H9 (cell line): ENCODE results near the gene PEX26. TPM values are rescaled to one million over a fixed set of nuclear protein-coding genes. Genes with fewer than 3 reads are reported as not detected.
A peak's percentile ranks its signal among the peaks of the same experiment; 100 is the strongest.
"Not testable (repeated sequence)": the region's sequence is repeated elsewhere in the genome, so short reads cannot be mapped to it uniquely, and the experiment has no call there.

Experiments used
- DNase-seq: peaks from one replicate; pipeline ENCODE4 v3.0.0-alpha.2; 2017
- H2AFZ ChIP-seq: one replicate; pipeline ENCODE4 v1.6.1; 2013; ENCODE audit warnings: mild to moderate bottlenecking, low read length, control low read depth, moderate library complexity
- H2AK5ac ChIP-seq: 2 replicates; pipeline ENCODE4 v1.6.1; 2013; ENCODE audit warnings: low read length, control low read depth, mixed read lengths; ENCODE audit not compliant: insufficient read length
- H2BK120ac ChIP-seq: one replicate; pipeline ENCODE4 v1.6.1; 2013; ENCODE audit warnings: low read depth, mild to moderate bottlenecking, low read length, control low read depth, inconsistent platforms; ENCODE audit not compliant: poor library complexity, severe bottlenecking
- H2BK12ac ChIP-seq: 2 replicates; pipeline ENCODE4 v1.6.1; 2013; ENCODE audit warnings: low read length, control low read depth, mixed read lengths, low read depth; ENCODE audit not compliant: insufficient read length
- H2BK15ac ChIP-seq: 2 replicates; pipeline ENCODE4 v1.6.1; 2013; ENCODE audit warnings: low read depth, low read length, control low read depth
- H2BK20ac ChIP-seq: one replicate; pipeline ENCODE4 v1.6.1; 2013; ENCODE audit warnings: low read depth, mild to moderate bottlenecking, low read length, control low read depth, inconsistent platforms; ENCODE audit not compliant: poor library complexity, severe bottlenecking
- H2BK5ac ChIP-seq: 2 replicates; pipeline ENCODE4 v1.6.1; 2013; ENCODE audit warnings: low read length, control low read depth, mixed read lengths; ENCODE audit not compliant: insufficient read length
- H3K14ac ChIP-seq: 2 replicates; pipeline ENCODE4 v1.6.1; 2013; ENCODE audit warnings: low read length, control low read depth; ENCODE audit not compliant: insufficient read depth
- H3K18ac ChIP-seq: 2 replicates; pipeline ENCODE4 v1.6.1; 2013; ENCODE audit warnings: low read depth, mild to moderate bottlenecking, mixed read lengths, low read length, control low read depth; ENCODE audit not compliant: insufficient read length
- H3K23ac ChIP-seq: 2 replicates; pipeline ENCODE4 v1.6.1; 2013; ENCODE audit warnings: low read length, control low read depth, mixed read lengths, low read depth; ENCODE audit not compliant: insufficient read length
- H3K23me2 ChIP-seq: 2 replicates; pipeline ENCODE4 v1.6.1; 2013; ENCODE audit warnings: low read depth, mild to moderate bottlenecking, mixed read lengths, low read length, control low read depth; ENCODE audit not compliant: insufficient read length, poor library complexity, severe bottlenecking
- H3K27ac ChIP-seq: 2 replicates; pipeline ENCODE4 v1.5.1; 2013; ENCODE audit warnings: low read length, control low read depth, mixed read lengths, low read depth; ENCODE audit not compliant: insufficient read length
- H3K27me3 ChIP-seq: 2 replicates; pipeline ENCODE4 v1.6.1; 2013; ENCODE audit warnings: low read length, control low read depth, inconsistent platforms; ENCODE audit not compliant: insufficient read depth
- H3K4ac ChIP-seq: 2 replicates; pipeline ENCODE4 v1.6.1; 2013; ENCODE audit warnings: low read depth, mild to moderate bottlenecking, control low read depth, inconsistent platforms, low read length, moderate library complexity
- H3K4me1 ChIP-seq: 2 replicates; pipeline ENCODE4 v1.6.1; 2013; ENCODE audit warnings: low read length, control low read depth, inconsistent platforms; ENCODE audit not compliant: insufficient read depth
- H3K4me2 ChIP-seq: 2 replicates; pipeline ENCODE4 v1.6.1; 2013; ENCODE audit warnings: low read length, control low read depth, mixed read lengths; ENCODE audit not compliant: insufficient read length, insufficient read depth
- H3K56ac ChIP-seq: 2 replicates; pipeline ENCODE4 v1.6.1; 2013; ENCODE audit warnings: low read depth, mild to moderate bottlenecking, mixed read lengths, low read length, control low read depth; ENCODE audit not compliant: insufficient read length
- H3K79me1 ChIP-seq: 2 replicates; pipeline ENCODE4 v1.6.1; 2013; ENCODE audit warnings: low read depth, mild to moderate bottlenecking, moderate library complexity, low read length, control low read depth, inconsistent platforms; ENCODE audit not compliant: insufficient read depth, poor library complexity, severe bottlenecking
- H3K79me2 ChIP-seq: 2 replicates; pipeline ENCODE4 v1.6.1; 2013; ENCODE audit warnings: low read length, control low read depth, inconsistent platforms; ENCODE audit not compliant: insufficient read depth
- H3K9ac ChIP-seq: 2 replicates; pipeline ENCODE4 v1.6.1; 2013; ENCODE audit warnings: low read length, control low read depth, mixed read lengths; ENCODE audit not compliant: insufficient read length; ENCODE audit errors: extremely low read depth
- H3K9me3 ChIP-seq: one replicate; pipeline ENCODE4 v1.6.1; 2013; ENCODE audit warnings: low read depth, low read length, inconsistent platforms; ENCODE audit not compliant: control insufficient read depth
- H3T11ph ChIP-seq: one replicate; pipeline ENCODE4 v1.6.1; 2013; ENCODE audit warnings: mild to moderate bottlenecking, low read length, control low read depth, inconsistent platforms
- H4K20me1 ChIP-seq: one replicate; pipeline ENCODE4 v1.6.1; 2013; ENCODE audit not compliant: control insufficient read depth, insufficient read length, insufficient read depth
- H4K5ac ChIP-seq: 2 replicates; pipeline ENCODE4 v1.6.1; 2013; ENCODE audit warnings: low read depth, mild to moderate bottlenecking, mixed read lengths, low read length, control low read depth; ENCODE audit not compliant: insufficient read length
- H4K8ac ChIP-seq: replicated peaks from 2 replicates; pipeline ENCODE4 v1.6.1; 2013; ENCODE audit warnings: low read length, control low read depth, mixed read lengths, low read depth; ENCODE audit not compliant: insufficient read length
- H4K91ac ChIP-seq: 2 replicates; pipeline ENCODE4 v1.6.1; 2013; ENCODE audit warnings: low read depth, mild to moderate bottlenecking, moderate library complexity, mixed read lengths, low read length, control low read depth; ENCODE audit not compliant: insufficient read length
- H3K27ac Mint-ChIP-seq, 3 experiments: 2 replicates in 2 of 3; 3 replicates in 1 of 3; pipeline ENCODE4 v1.8.0; 2020 to 2021; ENCODE audit warnings: mixed read lengths in 3 of 3, mild to moderate bottlenecking in 1 of 3, moderate library complexity in 1 of 3
- H3K27me3 Mint-ChIP-seq: 2 replicates; pipeline ENCODE4 v1.8.0; 2021; ENCODE audit warnings: low read depth, mild to moderate bottlenecking, moderate library complexity, mixed read lengths
- H3K36me3 Mint-ChIP-seq, 3 experiments: 2 replicates in 2 of 3; 3 replicates in 1 of 3; pipeline ENCODE4 v1.8.0; 2020 to 2021; ENCODE audit warnings: low read depth in 3 of 3, mixed read lengths in 3 of 3; ENCODE audit not compliant: insufficient read depth in 1 of 3
- H3K4me1 Mint-ChIP-seq, 2 experiments: 2 replicates each; pipeline ENCODE4 v1.8.0; 2020; ENCODE audit warnings: mixed read lengths in 2 of 2
- H3K4me3 Mint-ChIP-seq, 2 experiments: 2 replicates in 1 of 2; 3 replicates in 1 of 2; pipeline ENCODE4 v1.8.0; 2020 to 2021; ENCODE audit warnings: mild to moderate bottlenecking in 2 of 2, mixed read lengths in 2 of 2, moderate library complexity in 1 of 2
- H3K9me3 Mint-ChIP-seq, 2 experiments: 2 replicates in 1 of 2; 3 replicates in 1 of 2; pipeline ENCODE4 v1.8.0; 2020; ENCODE audit warnings: mild to moderate bottlenecking in 2 of 2, mixed read lengths in 2 of 2, moderate library complexity in 1 of 2
- CTCF ChIP-seq: fragments of 200-600 bp; sonication (generic); conservative IDR thresholded peaks from 3 replicates; pipeline ENCODE4 v1.8.0; 2021; ENCODE audit warnings: antibody characterized with exemption, mild to moderate bottlenecking
- WGBS: extraction: QIAGEN DNeasy Blood & Tissue Kit; methylation state at CpG from one replicate; pipeline ENCODE4 v1.1.7; 2013; ENCODE audit warnings: missing lambda C conversion rate, low lambda C conversion rate, mixed read lengths; ENCODE audit not compliant: insufficient read length; ENCODE audit errors: extremely low coverage; 5-methylcytosine and 5-hydroxymethylcytosine counted together
- total RNA-seq: library from RNA; stranded (reverse); gene quantifications from 2 replicates; pipeline ENCODE4 v1.2.1, GENCODE V29; 2021

PEX26 gene
- total RNA-seq, 1 experiment from 2014 or later = 35.4 TPM

- Histone ChIP-seq H3K27me3 (no peaks in the 10 kb centered on the region), H3K18ac (no peak overlapping the region), H2AK5ac (no peak overlapping the region), H3K9ac (no peak overlapping the region), H3K14ac (no peak overlapping the region; the same call in 1 of the 2 replicates), H4K8ac (no peak overlapping the region), H3K23ac (no peak overlapping the region), H3K4me1 (no peaks in the 10 kb centered on the region), H2BK5ac (no peak overlapping the region), H3K4ac (no peak overlapping the region), H3T11ph (no peak overlapping the region), H2BK120ac (no peak overlapping the region), H3K79me2 (no peaks in the 10 kb centered on the region), H3K9me3 (no peaks in the 10 kb centered on the region), H3K79me1 (no peaks in the 10 kb centered on the region), H3K56ac (no peak overlapping the region), H2BK12ac (no peak overlapping the region), H4K5ac (no peak overlapping the region), H3K23me2 (no peaks in the 10 kb centered on the region), H4K20me1 (no peaks in the 10 kb centered on the region), H3K4me2 (no peak overlapping the region), H4K91ac (no peak overlapping the region), H2BK20ac (no peak overlapping the region), H2AFZ (no peak overlapping the region), H3K27ac (no peak overlapping the region), H2BK15ac (no peak overlapping the region)
- no CpG with 5 or more reads among the region's 9 CpGs for WGBS
- H3K9me3 Mint-ChIP-seq = peaks cover 3 to 10% of the 10 kb centered on the region in 2 experiments; a peak in 3 of 5 replicates
- H3K4me1 Mint-ChIP-seq = peaks cover 13% of the 10 kb centered on the region in 2 experiments
- no peaks in the 10 kb centered on the region for H3K36me3 Mint-ChIP-seq
- H3K4me3 Mint-ChIP-seq = no peak overlapping the region
- DNase-seq = peak; percentile 50
- H3K27me3 Mint-ChIP-seq = peaks cover 14% of the 10 kb centered on the region
- no peak overlapping the region for H3K27ac Mint-ChIP-seq
- TF ChIP-seq CTCF = no peak
Observed at GRCh38 chr22:18035751-18036150, 42.0 kb upstream of the PEX26 start.

GRCh38 chr22:18040898-18041297 lies 36.9 kb upstream of the PEX26 start:
- H3K79me1 ChIP-seq, H4K20me1 ChIP-seq: not testable (repeated sequence)

More at GRCh38 chr22:18040898-18041297, 36.9 kb upstream of the PEX26 start:
- not testable (repeated sequence) for H3K4me2 ChIP-seq, H3K27ac ChIP-seq, H2BK12ac ChIP-seq, H2AFZ ChIP-seq, H3K56ac ChIP-seq, H2BK5ac ChIP-seq, H3K18ac ChIP-seq, H3K4me1 Mint-ChIP-seq, H3K4ac ChIP-seq, H3K23ac ChIP-seq, H3K14ac ChIP-seq, H4K5ac ChIP-seq, H3K23me2 ChIP-seq, H3K27me3 Mint-ChIP-seq, H3K79me2 ChIP-seq, H3K27me3 ChIP-seq, H3K36me3 Mint-ChIP-seq, H2BK120ac ChIP-seq, H3K27ac Mint-ChIP-seq, H3K9ac ChIP-seq, H3K4me1 ChIP-seq, H3K4me3 Mint-ChIP-seq, H2BK15ac ChIP-seq, H3T11ph ChIP-seq, H3K9me3 ChIP-seq, H4K91ac ChIP-seq, H4K8ac ChIP-seq, H2BK20ac ChIP-seq, DNase-seq, H2AK5ac ChIP-seq
- WGBS = no CpG with 5 or more reads among the region's 6 CpGs
- peaks cover 10 to 17% of the 10 kb centered on the region in 2 experiments; a peak in 4 of 5 replicates for H3K9me3 Mint-ChIP-seq
